Measurements from ENCODE around the gene DUSP5. TPM values are rescaled to one million over a fixed set of nuclear protein-coding genes. Genes with fewer than 3 reads are reported as not detected.

Gene DUSP5
- total and polyA plus RNA-seq, 7 donors = 3.6 to 42.1 (median 12.0) TPM

GRCh38 chr10:110558041-110558440 is 60.3 kb downstream of the DUSP5 start:
- Histone ChIP-seq H3K9me3 (no peaks in the 10 kb centered on the region), H3K27ac (no peak overlapping the region), H3K27me3 (no peaks in the 10 kb centered on the region), H3K4me1 (no peaks in the 10 kb centered on the region), H3K36me3 (no peaks in the 10 kb centered on the region), H3K4me3 (no peak overlapping the region)
- intact Hi-C loops (cut with DNase I) = no loop called here
- DNase-seq = no peak
- 90 to 92% methylated on average over 3 of the region's 3 CpGs for WGBS, 2 donors
- no peak for TF ChIP-seq CTCF (IDR thresholded peaks at IDR 0.05)
- TF ChIP-seq EP300 (IDR thresholded peaks at IDR 0.05) = no peak
- no peak for TF ChIP-seq POLR2AphosphoS5 (IDR thresholded peaks at IDR 0.05)
- no peak for TF ChIP-seq POLR2A (IDR thresholded peaks at IDR 0.05)

- 96 to 97% methylated on average over 8 of the region's 8 CpGs for WGBS, 2 donors
- no peaks in the 10 kb centered on the region for H3K4me1 ChIP-seq
- intact Hi-C loops (cut with DNase I) = loop anchor here (10.0 kb wide), 1 partner anchor 335 kb away; no protein-coding TSS in a partner anchor
- H3K27ac ChIP-seq = no peak overlapping the region
- DNase-seq = no peak
- no peaks in the 10 kb centered on the region for H3K36me3 ChIP-seq
- no peak overlapping the region for H3K4me3 ChIP-seq
- no peaks in the 10 kb centered on the region for H3K9me3 ChIP-seq
- no peak for TF ChIP-seq POLR2AphosphoS5 (IDR thresholded peaks at IDR 0.05)
- TF ChIP-seq POLR2A (IDR thresholded peaks at IDR 0.05) = no peak
- TF ChIP-seq EP300 (IDR thresholded peaks at IDR 0.05) = no peak
- no peak for TF ChIP-seq CTCF (IDR thresholded peaks at IDR 0.05)
- H3K27me3 ChIP-seq = peaks cover 0 to 5% (median 0%) of the 10 kb centered on the region in 3 donors
Observed at GRCh38 chr10:110560012-110560411, 62.3 kb downstream of the DUSP5 start.

Other genes with a start within 250 kb of the DUSP5 start
- 10 to 100 TPM; 13.3 to 19.7 (median 14.7) TPM for gene SMNDC1, start 193.0 kb upstream of the DUSP5 start, total RNA-seq
- 10 to 100 TPM; 10.2 to 13.2 (median 11.9) TPM for gene SMNDC1, start 193.0 kb upstream of the DUSP5 start, polyA plus RNA-seq
- gene SMC3, start 69.8 kb downstream of the DUSP5 start, total RNA-seq = 10 to 100 TPM; 27.2 to 43.5 (median 34.8) TPM
- 10 to 100 TPM; 12.6 to 21.6 (median 13.6) TPM for gene SMC3, start 69.8 kb downstream of the DUSP5 start, polyA plus RNA-seq
- 1 to 10 TPM; 4.9 to 7.8 (median 6.0) TPM for gene RBM20, start 146.4 kb downstream of the DUSP5 start, total RNA-seq
- gene RBM20, start 146.4 kb downstream of the DUSP5 start, polyA plus RNA-seq = under 1 TPM in 2 of 3 donors, not detected in 1; 0.23 to 0.64 TPM

Measured in sigmoid colon (tissue), 7 donors.